GM10248 (cell line): Measurements from ENCODE around the gene ZC3H18.
A peak's percentile ranks its signal among the peaks of the same experiment; 100 is the strongest.

Source experiments
- CTCF ChIA-PET: fragments of 300-600 bp; sonication (Branson Sonifier 250); formaldehyde crosslinking; extraction: SDS; loops from one replicate; lab custom pipeline; 2021; ENCODE audit warnings: antibody characterized with exemption; lab: Yijun Ruan, JAX
- POLR2A ChIA-PET: fragments of 350-650 bp; sonication (Branson Sonifier 250); formaldehyde crosslinking; extraction: SDS; loops from one replicate; lab custom pipeline; 2020; ENCODE audit warnings: antibody characterized with exemption; lab: Yijun Ruan, JAX
- DNase-seq: peaks from one replicate; pipeline ENCODE4 v3.0.0; 2012; ENCODE audit errors: extremely low spot score
- CTCF ChIP-seq: IDR thresholded peaks from 2 replicates; pipeline ENCODE4 v1.5.1; 2012; ENCODE audit warnings: mild to moderate bottlenecking, low read depth; ENCODE audit errors: extremely low read depth, missing control alignments, control extremely low read depth

ZC3H18 gene

DNA sequence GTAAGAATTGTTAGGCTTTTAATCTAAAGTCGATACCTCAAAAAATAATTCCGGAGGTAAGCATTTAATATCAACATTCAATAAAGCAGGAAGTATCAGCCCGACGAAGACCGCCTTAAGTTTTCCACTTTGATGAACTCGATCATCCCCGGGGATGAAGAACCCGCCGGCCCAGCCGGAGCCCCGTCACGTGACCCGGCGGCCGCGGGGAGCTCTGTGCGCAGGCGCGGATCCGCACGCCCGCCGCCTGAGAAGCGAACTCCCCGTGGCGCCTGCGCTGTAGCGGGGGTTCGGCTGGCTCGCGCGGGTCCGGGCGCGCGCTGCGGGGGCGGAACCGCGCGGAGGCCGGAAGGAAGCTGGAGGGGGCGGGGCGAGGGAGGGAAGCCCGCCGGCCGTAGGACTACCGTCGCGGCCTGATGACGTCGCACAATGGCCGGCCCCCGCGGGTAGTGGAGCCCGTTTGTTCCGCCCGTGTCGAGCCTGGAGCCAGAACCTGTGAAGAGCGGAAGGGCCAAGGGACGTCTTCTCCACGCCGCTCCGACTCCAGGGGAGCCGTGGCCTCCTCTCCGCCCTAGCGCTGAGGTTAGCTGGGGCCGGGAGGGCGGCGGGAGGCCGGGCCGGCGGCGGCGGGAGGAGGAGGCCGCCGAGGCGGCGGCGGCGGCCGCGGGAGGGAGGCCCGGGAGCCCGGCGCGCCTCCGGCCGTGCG, at the start of gene ZC3H18:
ZC3H18 (plus strand) TSS at position 419 of the 706 bp plus-strand sequence. CDS start 6,721 bp downstream, outside the sequence.
- TF ChIP-seq CTCF, result no peak
- POLR2A ChIA-PET, result interaction anchor here (0.6 to 1.6 kb wide), 4 partner anchors 12 to 623 kb away, joined by 3 to 9 read pairs (median 5); partner anchors contain the start of gene ZFPM1
- CTCF ChIA-PET, result interaction anchor here (1.0 to 2.1 kb wide), 8 partner anchors 8 to 167 kb away, joined by 3 to 8 read pairs (median 4); no protein-coding TSS in a partner anchor
- peak; percentile 100 for DNase-seq

DNA sequence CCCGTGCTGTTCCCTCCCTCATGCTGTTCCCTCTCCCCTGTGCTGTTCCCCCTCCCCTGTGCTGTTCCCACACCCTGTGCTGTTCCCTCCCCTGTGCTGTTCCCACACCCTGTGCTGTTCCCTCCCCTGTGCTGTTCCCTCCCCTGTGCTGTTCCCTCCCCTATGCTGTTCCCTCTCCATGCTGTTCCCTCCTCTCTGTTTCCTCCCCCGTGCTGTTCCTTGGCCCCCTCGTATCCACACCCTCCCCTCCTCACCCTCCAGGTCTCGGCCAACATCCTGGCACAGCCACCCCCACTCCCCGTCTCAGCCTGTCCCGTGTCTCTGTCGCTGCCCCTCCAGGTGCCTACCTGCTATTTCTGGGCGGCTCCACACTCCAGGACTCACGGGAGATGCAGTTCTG, 48.5 kb upstream of the ZC3H18 start:
- no peak for TF ChIP-seq CTCF
- CTCF ChIA-PET, result no interaction called here
- POLR2A ChIA-PET, result no interaction called here
- DNase-seq, result no peak

- CTCF ChIA-PET, result no interaction called here
- POLR2A ChIA-PET, result no interaction called here
- no peak for TF ChIP-seq CTCF
- DNase-seq, result no peak
These were observed 47.8 kb upstream of the ZC3H18 start for GRCh38 chr16:88522276-88522949.

GRCh38 chr16:88523309-88524161, 46.7 kb upstream of the ZC3H18 start:
- ChIA-PET POLR2A (no interaction called here), CTCF (no interaction called here)
- no peak for TF ChIP-seq CTCF
- no peak for DNase-seq

GRCh38 chr16:88524274-88524972, 45.8 kb upstream of the ZC3H18 start:
- POLR2A ChIA-PET, result no interaction called here

More at GRCh38 chr16:88524274-88524972, 45.8 kb upstream of the ZC3H18 start:
- DNase-seq, result no peak
- no peak for TF ChIP-seq CTCF
- CTCF ChIA-PET, result no interaction called here
